Stomach (tissue), 9 donors: ENCODE results near the gene CKAP5. TPM values are rescaled to one million over a fixed set of nuclear protein-coding genes. Genes with fewer than 3 reads are reported as not detected.

Experiments
- DNase-seq, 2 donors: peaks; one replicate each; pipeline versions ENCODE4 v3.0.0 to v3.0.0-alpha.2; 2013 to 2019
- H3K27ac ChIP-seq, 5 donors: fragments of 200-600 bp in 4 of 5; sonication (generic) in 4 of 5; one replicate each; pipeline ENCODE4 v1.5.1; 2013 to 2019; ENCODE audit warnings: mild to moderate bottlenecking in 1 of 5, moderate library complexity in 1 of 5
- H3K27me3 ChIP-seq, 3 donors: fragments of 200-600 bp; sonication (generic); one replicate each; pipeline ENCODE4 v1.5.1; 2017 to 2019; ENCODE audit warnings: mixed run types in 1 of 3
- H3K36me3 ChIP-seq, 4 donors: fragments of 200-600 bp; sonication (generic); 1 replicate in 3 of 4; 2 replicates in 1 of 4; pipeline ENCODE4 v1.5.1; 2016 to 2019
- H3K4me1 ChIP-seq, 4 donors: fragments of 200-600 bp; sonication (generic); one replicate each; pipeline ENCODE4 v1.5.1; 2016 to 2019
- H3K4me3 ChIP-seq, 4 donors: fragments of 200-600 bp; sonication (generic) in 3 of 4; one replicate each; pipeline ENCODE4 v1.5.1; 2016 to 2019; ENCODE audit warnings: mild to moderate bottlenecking in 1 of 4
- H3K9me3 ChIP-seq, 4 donors: fragments of 200-600 bp; sonication (generic); one replicate each; pipeline ENCODE4 v1.5.1; 2016 to 2019
- CTCF ChIP-seq, 7 experiments: fragments of 450-650 bp in 4 of 7; fragments of 200-600 bp in 3 of 7; sonication (generic) in 3 of 7; IDR thresholded peaks; one replicate each; pipeline ENCODE4 v1.5.1; 2016 to 2019; ENCODE audit warnings: antibody characterized with exemption in 7 of 7, control low read depth in 2 of 7, mild to moderate bottlenecking in 1 of 7
- EP300 ChIP-seq: sonication (generic); formaldehyde crosslinking; IDR thresholded peaks from one replicate; pipeline ENCODE4 v1.6.1; 2017; ENCODE audit warnings: antibody characterized with exemption
- POLR2A ChIP-seq, 4 donors: fragments of 450-650 bp; IDR thresholded peaks; one replicate each; pipeline ENCODE4 v1.6.1; 2016; ENCODE audit warnings: antibody characterized with exemption in 4 of 4, control low read depth in 2 of 4, mild to moderate bottlenecking in 1 of 4, moderate library complexity in 1 of 4
- POLR2AphosphoS5 ChIP-seq, 3 donors: sonication (generic); formaldehyde crosslinking; IDR thresholded peaks; one replicate each; pipeline ENCODE4 v1.6.1; 2016; ENCODE audit warnings: antibody characterized with exemption in 3 of 3
- WGBS, 5 donors: extraction: QIAGEN DNeasy Blood & Tissue Kit in 3 of 5; methylation state at CpG; one replicate each; pipeline versions ENCODE4 v1.1.5 to v1.1.7; 2013 to 2018; 5-methylcytosine and 5-hydroxymethylcytosine counted together
- intact Hi-C: fragments of 100-400 bp; cut with DNase I; formaldehyde crosslinking; loops from one replicate; pipeline ENCODE4 v1.15.1; 2023; ENCODE audit warnings: low total_unique reads
- polyA plus RNA-seq, 3 donors: library from polyadenylated mRNA; stranded (reverse); fragments of 200-250 nt; gene quantifications; one replicate each; pipeline ENCODE4 v1.2.3, GENCODE V29; 2013
- total RNA-seq, 5 donors: library from RNA; depleted of rRNA; stranded (reverse); fragments of >200 nt; gene quantifications; one replicate each; pipeline versions ENCODE4 v1.1.0 to v1.2.3, GENCODE V29; 2014 to 2016
- donor health status: healthy with polysubstance abuse.
- donor health status: Bipolar disorder and iron deficiency.
- donor health status: healthy.

Gene CKAP5
- total and polyA plus RNA-seq, 8 donors = 7.3 to 327 (median 45.8) TPM

- peaks cover 0 to 52% (median 20%) of the 10 kb centered on the region in 4 donors for H3K4me1 ChIP-seq
- no peak overlapping the region for H3K4me3 ChIP-seq
- no peaks in the 10 kb centered on the region for H3K36me3 ChIP-seq
- TF ChIP-seq POLR2A (IDR thresholded peaks at IDR 0.05) = no peak
- no peak for TF ChIP-seq POLR2AphosphoS5 (IDR thresholded peaks at IDR 0.05)
- TF ChIP-seq EP300 = no peak
- TF ChIP-seq CTCF (IDR thresholded peaks at IDR 0.05) = no peak
- peak overlapping the region in 1 of 5 donors; percentile 27 for H3K27ac ChIP-seq
- H3K27me3 ChIP-seq = no peaks in the 10 kb centered on the region
- H3K9me3 ChIP-seq = no peaks in the 10 kb centered on the region
- peak in 1 of 2 donors; percentile 25 for DNase-seq
- intact Hi-C loops = no loop called here
These were observed 8.2 kb downstream of the CKAP5 start for GRCh38 chr11:46837860-46838259.

- no peak overlapping the region for H3K4me3 ChIP-seq
- no peaks in the 10 kb centered on the region for H3K36me3 ChIP-seq
- no peak overlapping the region for H3K27ac ChIP-seq
- no peak for DNase-seq
- peaks cover 0 to 52% (median 19%) of the 10 kb centered on the region in 4 donors for H3K4me1 ChIP-seq
- no peaks in the 10 kb centered on the region for H3K27me3 ChIP-seq
- H3K9me3 ChIP-seq = no peaks in the 10 kb centered on the region
- intact Hi-C loops = no loop called here
- TF ChIP-seq CTCF (IDR thresholded peaks at IDR 0.05) (no peak), EP300 (no peak)
These were observed 9.2 kb downstream of the CKAP5 start for GRCh38 chr11:46836870-46837269.

GRCh38 chr11:46836431-46836830 is 9.6 kb downstream of the CKAP5 start:
- intact Hi-C loops = no loop called here
- Histone ChIP-seq H3K27ac (no peak overlapping the region), H3K4me1 (peaks cover 0 to 47% (median 18%) of the 10 kb centered on the region in 4 donors)

GRCh38 chr11:46835897-46836296 is 10.2 kb downstream of the CKAP5 start:
- no peaks in the 10 kb centered on the region for H3K9me3 ChIP-seq
- intact Hi-C loops = no loop called here
- TF ChIP-seq EP300 (no peak), POLR2A (IDR thresholded peaks at IDR 0.05) (no peak), CTCF (IDR thresholded peaks at IDR 0.05) (no peak), POLR2AphosphoS5 (IDR thresholded peaks at IDR 0.05) (no peak)
- H3K4me3 ChIP-seq = no peak overlapping the region
- H3K36me3 ChIP-seq = no peaks in the 10 kb centered on the region
- DNase-seq = no peak
- H3K4me1 ChIP-seq = peaks cover 0 to 46% (median 18%) of the 10 kb centered on the region in 4 donors
- no peak overlapping the region for H3K27ac ChIP-seq
- 45 to 58% (median 57%) methylated on average over 3 of the region's 3 CpGs for WGBS, 5 donors
- no peaks in the 10 kb centered on the region for H3K27me3 ChIP-seq

More at GRCh38 chr11:46836431-46836830, 9.6 kb downstream of the CKAP5 start:
- 82 to 100% (median 96%) methylated on average over 1 of the region's 1 CpG for WGBS, 5 donors
- Histone ChIP-seq H3K4me3 (no peak overlapping the region), H3K9me3 (no peaks in the 10 kb centered on the region), H3K36me3 (no peaks in the 10 kb centered on the region), H3K27me3 (no peaks in the 10 kb centered on the region)
- TF ChIP-seq CTCF (IDR thresholded peaks at IDR 0.05) = no peak
- TF ChIP-seq EP300 = no peak
- no peak for TF ChIP-seq POLR2A (IDR thresholded peaks at IDR 0.05)
- no peak for TF ChIP-seq POLR2AphosphoS5 (IDR thresholded peaks at IDR 0.05)
- no peak for DNase-seq
